Measurements from ENCODE around the gene KLK15.

Gene KLK15

DNA sequence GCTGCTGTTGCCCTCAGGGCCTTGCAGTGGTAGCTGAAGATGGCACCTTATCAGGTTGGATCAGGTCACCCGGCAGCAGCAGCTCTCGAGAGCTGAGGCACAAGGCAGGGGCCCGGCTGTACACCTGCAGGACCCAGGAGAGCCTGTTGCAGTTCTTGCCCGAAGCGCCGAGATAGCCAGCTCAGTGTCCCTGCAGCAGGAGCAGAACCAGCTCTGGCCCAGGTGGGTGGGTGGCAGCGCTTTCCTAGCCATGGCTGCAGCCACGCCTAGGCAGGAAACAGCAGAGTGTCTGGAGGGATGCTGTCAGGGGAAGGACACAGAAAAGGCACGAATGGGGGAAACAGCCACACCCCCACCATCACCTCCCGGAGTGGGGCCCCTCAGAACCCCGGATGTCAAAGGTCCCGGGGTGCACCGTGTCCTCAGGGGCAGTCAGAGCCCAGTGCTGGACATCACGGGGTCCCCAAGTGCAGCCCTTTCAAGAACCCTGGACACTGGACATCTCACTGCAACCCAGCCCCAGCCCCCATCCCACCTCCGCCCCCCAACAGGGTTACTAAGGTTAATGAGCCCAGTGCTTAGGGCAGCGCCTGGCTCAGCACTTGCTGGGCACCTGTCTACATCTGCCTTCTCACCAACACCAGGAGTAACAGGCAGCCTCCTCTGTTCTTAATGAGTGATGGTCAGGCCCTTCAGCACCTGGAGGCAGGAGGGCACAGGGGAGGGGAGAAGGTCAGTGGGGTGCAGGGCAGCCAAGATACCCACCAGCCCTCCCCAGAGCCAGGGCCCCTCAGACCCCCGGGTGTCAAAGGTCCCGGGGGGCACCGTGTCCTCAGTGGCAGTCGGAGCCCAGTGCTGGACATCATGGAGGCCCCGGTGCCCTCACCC lies 34.5 kb downstream of the KLK15 start:
- Histone ChIP-seq H3K36me3 (ENCODE audit: control insufficient read depth, insufficient read depth, low read length) (peaks cover 58% of the 10 kb centered on the region), H3K9me3 (ENCODE audit: control insufficient read depth, insufficient read depth, low read length) (no peaks in the 10 kb centered on the region), H3K27me3 (ENCODE audit: control insufficient read depth, insufficient read depth, low read length) (no peaks in the 10 kb centered on the region), H3K4me3 (ENCODE audit: low read depth, low read length) (no peak overlapping the region), H3K4me1 (ENCODE audit: control insufficient read depth, insufficient read depth, low read length) (no peaks in the 10 kb centered on the region), H3K9ac (ENCODE audit: low read depth, low read length) (no peak overlapping the region)

- H3K36me3 ChIP-seq (ENCODE audit: control insufficient read depth, insufficient read depth, low read length), result peaks cover 52% of the 10 kb centered on the region
Measured at GRCh38 chr19:50797781-50798658, 35.4 kb downstream of the KLK15 start.

DNA sequence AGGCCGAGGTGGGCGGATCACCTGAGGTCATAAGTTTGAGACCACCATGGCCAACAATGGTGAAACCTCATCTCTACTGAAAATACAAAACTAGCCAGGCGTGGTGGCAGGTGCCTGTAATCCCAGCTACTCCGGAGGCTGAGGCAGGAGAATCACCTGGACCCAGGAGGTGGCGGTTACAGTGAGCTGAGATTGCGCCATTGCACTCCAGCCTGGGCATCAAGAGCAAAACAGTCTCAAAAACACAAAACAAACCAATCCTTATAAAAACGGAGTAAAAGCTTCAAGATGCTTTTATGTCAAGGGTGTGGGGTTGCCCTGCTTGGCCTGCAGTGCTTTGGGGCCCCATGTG lies 36.0 kb downstream of the KLK15 start:
- Histone ChIP-seq H3K4me3 (ENCODE audit: low read depth, low read length) (no peak overlapping the region), H3K27me3 (ENCODE audit: control insufficient read depth, insufficient read depth, low read length) (no peaks in the 10 kb centered on the region), H3K4me1 (ENCODE audit: control insufficient read depth, insufficient read depth, low read length) (no peaks in the 10 kb centered on the region), H3K36me3 (ENCODE audit: control insufficient read depth, insufficient read depth, low read length) (peaks cover 49% of the 10 kb centered on the region), H3K9me3 (ENCODE audit: control insufficient read depth, insufficient read depth, low read length) (no peaks in the 10 kb centered on the region), H3K9ac (ENCODE audit: low read depth, low read length) (no peak overlapping the region)

More at GRCh38 chr19:50797781-50798658, 35.4 kb downstream of the KLK15 start:
- Histone ChIP-seq H3K4me1 (ENCODE audit: control insufficient read depth, insufficient read depth, low read length) (no peaks in the 10 kb centered on the region), H3K4me3 (ENCODE audit: low read depth, low read length) (no peak overlapping the region), H3K9me3 (ENCODE audit: control insufficient read depth, insufficient read depth, low read length) (no peaks in the 10 kb centered on the region), H3K27me3 (ENCODE audit: control insufficient read depth, insufficient read depth, low read length) (no peaks in the 10 kb centered on the region), H3K9ac (ENCODE audit: low read depth, low read length) (no peak overlapping the region)

- no peak overlapping the region for H3K9ac ChIP-seq (ENCODE audit: low read depth, low read length)
Measured at GRCh38 chr19:50796634-50797428, 36.5 kb downstream of the KLK15 start.

DNA sequence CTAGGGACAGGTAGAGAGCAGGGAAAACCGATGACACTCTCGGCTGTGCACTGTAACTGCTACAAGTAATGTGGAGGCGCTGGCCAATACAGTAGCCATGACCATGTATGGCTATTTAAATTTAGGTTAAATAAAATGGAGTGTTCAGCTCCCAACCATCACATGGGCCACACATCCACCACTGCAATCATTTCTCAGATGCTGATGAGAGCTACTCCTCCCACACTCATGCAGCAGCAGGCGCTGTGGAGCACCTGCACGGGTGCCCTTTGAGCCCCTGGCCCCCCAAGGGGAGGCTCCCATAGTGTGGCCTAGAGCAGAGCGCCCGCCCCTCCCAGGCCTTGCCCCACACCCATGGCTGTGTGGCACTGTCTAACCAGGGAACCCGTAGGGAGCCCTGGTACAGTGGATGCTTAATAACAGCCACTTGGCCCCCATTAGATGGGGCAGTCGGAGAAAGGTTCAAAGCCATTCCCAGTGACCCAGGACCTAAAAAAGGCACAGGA lies 37.2 kb downstream of the KLK15 start:
- Histone ChIP-seq H3K36me3 (ENCODE audit: control insufficient read depth, insufficient read depth, low read length) (peaks cover 40% of the 10 kb centered on the region), H3K9me3 (ENCODE audit: control insufficient read depth, insufficient read depth, low read length) (no peaks in the 10 kb centered on the region), H3K27me3 (ENCODE audit: control insufficient read depth, insufficient read depth, low read length) (no peaks in the 10 kb centered on the region), H3K4me1 (ENCODE audit: control insufficient read depth, insufficient read depth, low read length) (no peaks in the 10 kb centered on the region), H3K4me3 (ENCODE audit: low read depth, low read length) (no peak overlapping the region), H3K9ac (ENCODE audit: low read depth, low read length) (no peak overlapping the region)

More at GRCh38 chr19:50796634-50797428, 36.5 kb downstream of the KLK15 start:
- H3K36me3 ChIP-seq (ENCODE audit: control insufficient read depth, insufficient read depth, low read length), result peaks cover 43% of the 10 kb centered on the region
- no peak overlapping the region for H3K4me3 ChIP-seq (ENCODE audit: low read depth, low read length)
- H3K4me1 ChIP-seq (ENCODE audit: control insufficient read depth, insufficient read depth, low read length), result no peaks in the 10 kb centered on the region
- H3K9me3 ChIP-seq (ENCODE audit: control insufficient read depth, insufficient read depth, low read length), result no peaks in the 10 kb centered on the region
- H3K27me3 ChIP-seq (ENCODE audit: control insufficient read depth, insufficient read depth, low read length), result no peaks in the 10 kb centered on the region

DNA sequence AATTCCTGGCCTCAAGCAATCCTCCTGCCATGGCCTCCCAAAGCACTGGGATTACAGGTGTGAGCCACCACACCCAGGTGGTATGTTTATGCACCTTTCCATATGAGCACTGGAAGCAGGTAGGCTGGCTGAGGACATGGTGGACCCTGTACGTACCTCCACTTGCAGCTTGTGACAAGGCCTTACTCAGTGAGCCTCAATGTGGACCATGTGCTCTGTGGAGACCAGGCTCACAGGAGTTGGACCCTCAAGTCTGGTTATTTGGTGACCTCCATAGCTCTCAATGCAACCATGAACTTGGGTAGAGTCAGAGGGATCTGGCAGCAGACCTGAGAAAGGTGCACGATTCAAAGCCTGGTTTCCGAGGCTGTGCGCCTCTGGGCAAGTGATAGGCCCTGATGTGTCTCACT lies 37.7 kb downstream of the KLK15 start:
- Histone ChIP-seq H3K9ac (ENCODE audit: low read depth, low read length) (no peak overlapping the region), H3K4me3 (ENCODE audit: low read depth, low read length) (no peak overlapping the region), H3K27me3 (ENCODE audit: control insufficient read depth, insufficient read depth, low read length) (no peaks in the 10 kb centered on the region), H3K9me3 (ENCODE audit: control insufficient read depth, insufficient read depth, low read length) (no peaks in the 10 kb centered on the region), H3K4me1 (ENCODE audit: control insufficient read depth, insufficient read depth, low read length) (no peaks in the 10 kb centered on the region), H3K36me3 (ENCODE audit: control insufficient read depth, insufficient read depth, low read length) (peaks cover 35% of the 10 kb centered on the region)

DNA sequence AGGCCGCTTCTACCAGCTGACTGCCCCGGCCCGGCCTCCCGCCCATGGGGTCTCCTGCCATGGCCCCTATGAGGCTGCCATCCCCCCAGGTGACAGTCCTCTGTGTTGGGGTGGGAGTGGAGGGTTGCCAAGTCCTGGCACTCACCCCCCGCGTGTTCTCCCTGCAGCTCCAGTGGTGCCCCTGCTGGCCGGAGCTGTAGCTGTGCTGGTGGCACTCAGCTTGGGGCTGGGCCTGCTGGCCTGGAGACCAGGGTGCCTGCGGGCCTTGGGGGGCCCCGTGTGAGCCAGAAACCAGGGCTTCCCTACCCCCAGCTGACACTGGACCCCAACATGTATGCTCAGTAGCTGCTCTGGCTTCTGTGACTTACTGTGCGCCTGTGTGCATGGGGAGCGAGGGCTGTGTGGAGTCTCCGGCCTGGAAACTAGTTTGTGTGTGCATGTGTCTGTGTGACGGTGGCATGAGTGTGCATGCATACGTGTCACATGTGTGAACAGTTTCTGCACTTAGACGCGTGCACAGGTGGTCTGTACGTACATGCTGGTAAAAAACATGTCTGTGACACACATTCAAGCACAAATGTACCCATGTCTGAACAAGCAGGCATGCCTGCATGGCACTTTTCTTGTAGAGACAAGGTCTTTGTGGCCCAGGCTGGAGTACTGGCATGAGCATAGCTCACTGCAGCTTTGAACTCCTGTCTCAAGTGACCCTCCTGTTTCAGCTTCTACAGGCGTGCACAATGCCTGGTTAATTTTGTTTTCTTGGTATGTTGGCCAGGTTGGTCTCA lies 38.3 kb downstream of the KLK15 start:
- Histone ChIP-seq H3K4me3 (ENCODE audit: low read depth, low read length) (no peak overlapping the region), H3K36me3 (ENCODE audit: control insufficient read depth, insufficient read depth, low read length) (peaks cover 32% of the 10 kb centered on the region), H3K9ac (ENCODE audit: low read depth, low read length) (no peak overlapping the region), H3K4me1 (ENCODE audit: control insufficient read depth, insufficient read depth, low read length) (no peaks in the 10 kb centered on the region), H3K27me3 (ENCODE audit: control insufficient read depth, insufficient read depth, low read length) (no peaks in the 10 kb centered on the region), H3K9me3 (ENCODE audit: control insufficient read depth, insufficient read depth, low read length) (no peaks in the 10 kb centered on the region)

GRCh38 chr19:50794074-50794875 lies 39.1 kb downstream of the KLK15 start:
- no peaks in the 10 kb centered on the region for H3K4me1 ChIP-seq (ENCODE audit: control insufficient read depth, insufficient read depth, low read length)

GRCh38 chr19:50793558-50794065 lies 39.8 kb downstream of the KLK15 start:
- no peak overlapping the region for H3K9ac ChIP-seq (ENCODE audit: low read depth, low read length)
- no peaks in the 10 kb centered on the region for H3K4me1 ChIP-seq (ENCODE audit: control insufficient read depth, insufficient read depth, low read length)
- H3K27me3 ChIP-seq (ENCODE audit: control insufficient read depth, insufficient read depth, low read length), result no peaks in the 10 kb centered on the region
- peaks cover 17% of the 10 kb centered on the region for H3K36me3 ChIP-seq (ENCODE audit: control insufficient read depth, insufficient read depth, low read length)
- H3K4me3 ChIP-seq (ENCODE audit: low read depth, low read length), result no peak overlapping the region
- no peaks in the 10 kb centered on the region for H3K9me3 ChIP-seq (ENCODE audit: control insufficient read depth, insufficient read depth, low read length)

More at GRCh38 chr19:50794074-50794875, 39.1 kb downstream of the KLK15 start:
- Histone ChIP-seq H3K4me3 (ENCODE audit: low read depth, low read length) (no peak overlapping the region), H3K9ac (ENCODE audit: low read depth, low read length) (no peak overlapping the region), H3K27me3 (ENCODE audit: control insufficient read depth, insufficient read depth, low read length) (no peaks in the 10 kb centered on the region), H3K9me3 (ENCODE audit: control insufficient read depth, insufficient read depth, low read length) (no peaks in the 10 kb centered on the region), H3K36me3 (ENCODE audit: control insufficient read depth, insufficient read depth, low read length) (peaks cover 24% of the 10 kb centered on the region)

Data from iPS-15b (cell line).